NCI-H1417 treated with DMSO at 0.1 percent for 48 hours (cell line): ENCODE results near the gene SUPV3L1.
"Not testable (repeated sequence)": the region's sequence is repeated elsewhere in the genome, so short reads cannot be mapped to it uniquely, and the experiment has no call there.

Experiments
- DNase-seq: peaks from one replicate; lab custom pipeline; 2025; lab: John Stamatoyannopoulos, UW

The SUPV3L1 gene

GRCh38 chr10:69230128-69230527 is 50.1 kb downstream of the SUPV3L1 start:
- no peak for DNase-seq

- no peak for DNase-seq
Observed at GRCh38 chr10:69232252-69232651, 52.2 kb downstream of the SUPV3L1 start.

GRCh38 chr10:69232736-69233480 is 52.9 kb downstream of the SUPV3L1 start:
- DNase-seq: no peak

GRCh38 chr10:69234447-69234846 is 54.4 kb downstream of the SUPV3L1 start:
- DNase-seq: no peak

- DNase-seq: peak; percentile 31
Observed at GRCh38 chr10:69237528-69238159, 57.6 kb downstream of the SUPV3L1 start.

GRCh38 chr10:69239136-69239535 is 59.1 kb downstream of the SUPV3L1 start:
- no peak for DNase-seq

- no peak for DNase-seq
Observed at GRCh38 chr10:69239816-69240434, 59.9 kb downstream of the SUPV3L1 start.

GRCh38 chr10:69240455-69240854 is 60.4 kb downstream of the SUPV3L1 start:
- no peak for DNase-seq

- DNase-seq: no peak
Observed at GRCh38 chr10:69241575-69241974, 61.5 kb downstream of the SUPV3L1 start.

- no peak for DNase-seq
Observed at GRCh38 chr10:69242040-69242851, 62.2 kb downstream of the SUPV3L1 start.

GRCh38 chr10:69242852-69243212 is 62.8 kb downstream of the SUPV3L1 start:
- DNase-seq: no peak

- DNase-seq: no peak
Observed at GRCh38 chr10:69243817-69244216, 63.8 kb downstream of the SUPV3L1 start.

GRCh38 chr10:69246036-69246435 is 66.0 kb downstream of the SUPV3L1 start:
- no peak for DNase-seq

GRCh38 chr10:69246581-69247312 is 66.7 kb downstream of the SUPV3L1 start:
- no peak for DNase-seq

GRCh38 chr10:69247313-69247710 is 67.3 kb downstream of the SUPV3L1 start:
- no peak for DNase-seq

GRCh38 chr10:69248117-69248730 is 68.2 kb downstream of the SUPV3L1 start:
- no peak for DNase-seq

GRCh38 chr10:69250041-69250440 is 70.0 kb downstream of the SUPV3L1 start:
- no peak for DNase-seq

GRCh38 chr10:69251417-69251816 is 71.4 kb downstream of the SUPV3L1 start:
- DNase-seq: not testable (repeated sequence)

- DNase-seq: no peak
Observed at GRCh38 chr10:69253171-69253570, 73.1 kb downstream of the SUPV3L1 start.

GRCh38 chr10:69254877-69255276 is 74.8 kb downstream of the SUPV3L1 start:
- no peak for DNase-seq
